C4-2B (cell line): ENCODE measurements around the gene PDE4D.
"Not testable (repeated sequence)": the region's sequence is repeated elsewhere in the genome, so short reads cannot be mapped to it uniquely, and the experiment has no call there.

Source experiments
- H3K27ac ChIP-seq: fragments of 450-650 bp; 2 replicates; pipeline ENCODE4 v1.5.1; 2017
- CTCF ChIP-seq: fragments of 450-650 bp; conservative IDR thresholded peaks from 2 replicates; pipeline ENCODE4 v1.5.1; 2017; ENCODE audit warnings: mild to moderate bottlenecking
- ZFX ChIP-seq: fragments of 450-650 bp; IDR thresholded peaks from 2 replicates; pipeline ENCODE4 v1.6.1; 2017

PDE4D gene

DNA sequence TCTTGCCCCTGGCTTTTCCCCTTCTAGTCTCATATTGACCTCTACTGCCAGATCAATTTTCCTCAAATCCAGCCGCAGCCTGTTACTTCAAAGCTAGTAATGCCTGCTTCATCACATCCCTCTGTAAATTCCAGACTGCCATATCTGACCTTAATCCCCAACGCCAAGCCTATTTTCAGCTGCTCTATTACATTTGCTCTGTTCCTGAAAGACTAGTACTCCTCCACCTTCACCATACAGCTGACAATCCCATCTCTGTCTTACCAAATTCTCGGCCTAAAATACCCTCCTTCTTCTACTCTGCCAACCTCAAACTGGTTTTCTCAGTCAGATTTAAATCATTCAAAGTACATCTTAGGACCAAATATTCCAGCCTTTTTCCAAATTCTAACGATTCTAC is 890.4 kb downstream of the PDE4D start:
- TF ChIP-seq ZFX (no peak), CTCF (no peak)
- H3K27ac ChIP-seq: no peak overlapping the region

DNA sequence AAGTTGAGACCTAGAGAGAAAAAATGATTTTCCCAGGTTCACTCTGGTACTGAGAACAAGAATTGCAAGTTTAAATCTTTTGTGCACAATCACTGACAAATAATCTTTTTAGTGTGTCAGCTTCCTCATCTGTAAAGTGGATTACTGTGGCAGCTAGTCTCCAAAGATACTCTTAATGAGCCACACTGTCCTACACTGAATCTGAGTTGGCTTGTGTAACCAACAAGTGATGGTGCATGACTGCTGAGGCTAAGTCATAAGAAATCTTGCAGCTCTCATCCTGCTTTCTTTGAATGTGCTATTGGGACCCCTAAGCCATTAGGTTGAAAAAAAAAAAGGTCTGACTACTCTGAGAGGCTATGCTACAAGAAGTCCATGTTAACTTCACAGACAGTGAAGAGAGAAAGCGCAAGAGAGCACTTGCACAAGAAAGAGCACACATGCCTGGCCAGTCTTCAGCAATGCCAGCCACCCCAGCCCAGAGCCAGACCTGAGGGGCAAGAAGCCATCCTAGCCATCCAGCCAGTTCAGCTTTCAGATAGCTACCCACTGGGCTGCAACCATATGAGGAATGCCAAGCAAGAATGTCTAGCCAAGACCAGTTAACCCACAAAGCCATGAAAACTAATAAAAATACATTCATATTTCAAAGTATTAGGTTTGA is 891.2 kb downstream of the PDE4D start:
- no peak for TF ChIP-seq ZFX
- no peak for TF ChIP-seq CTCF
- H3K27ac ChIP-seq: no peak overlapping the region

DNA sequence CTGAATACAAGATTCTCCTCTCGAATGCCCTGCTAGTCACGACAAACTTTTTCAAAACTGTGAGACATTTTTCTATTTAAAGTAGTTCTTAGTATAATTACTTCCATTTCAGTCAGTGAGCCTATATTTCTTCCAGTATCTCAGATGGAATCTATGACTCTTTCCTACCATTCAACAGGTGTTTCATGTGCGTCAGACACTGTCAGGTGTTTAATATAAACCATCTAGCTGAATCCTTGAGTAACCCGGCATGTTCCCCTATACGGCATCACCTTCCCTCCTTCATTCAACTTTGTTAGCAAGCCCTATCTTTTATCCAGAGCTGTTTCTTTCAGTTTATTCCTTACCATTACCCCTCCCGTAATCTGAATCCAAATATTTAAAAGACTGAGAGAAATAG is 891.8 kb downstream of the PDE4D start:
- no peak overlapping the region for H3K27ac ChIP-seq
- TF ChIP-seq ZFX: no peak

- H3K27ac ChIP-seq: no peak overlapping the region
- no peak for TF ChIP-seq CTCF
- no peak for TF ChIP-seq ZFX
These were observed 892.4 kb downstream of the PDE4D start for GRCh38 chr5:59001154-59001553.

- no peak overlapping the region for H3K27ac ChIP-seq
- TF ChIP-seq ZFX (no peak), CTCF (no peak)
These were observed 893.3 kb downstream of the PDE4D start for GRCh38 chr5:59000211-59000610.

- H3K27ac ChIP-seq: no peak overlapping the region
- TF ChIP-seq CTCF: no peak
- TF ChIP-seq ZFX: no peak
These were observed 893.7 kb downstream of the PDE4D start for GRCh38 chr5:58999804-59000203.

- TF ChIP-seq CTCF (no peak), ZFX (no peak)
- H3K27ac ChIP-seq: no peak overlapping the region
These were observed 895.0 kb downstream of the PDE4D start for GRCh38 chr5:58998544-58998943.

DNA sequence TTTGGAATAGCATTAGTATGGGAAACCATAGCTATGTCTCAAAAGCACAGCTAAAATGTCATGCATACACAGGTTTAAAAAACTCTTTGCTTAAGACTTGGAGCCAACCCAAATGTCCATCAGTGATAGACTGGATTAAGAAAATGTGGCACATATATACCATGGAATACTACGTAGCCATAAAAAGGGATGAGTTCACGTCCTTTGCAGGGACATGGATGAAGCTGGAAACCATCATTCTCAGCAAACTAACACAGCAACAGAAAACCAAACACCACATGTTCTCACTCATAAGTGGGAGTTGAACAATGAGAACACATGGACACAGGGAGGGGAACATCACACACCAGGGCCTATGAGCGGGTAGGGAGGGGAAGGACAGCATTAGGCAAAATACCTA is 897.7 kb downstream of the PDE4D start:
- not testable (repeated sequence) for H3K27ac ChIP-seq
